Hepatocyte (in vitro differentiated cells): Measurements from ENCODE around the gene PINLYP. TPM values are rescaled to one million over a fixed set of nuclear protein-coding genes. Genes with fewer than 3 reads are reported as not detected.

ENCODE experiments used
- DNase-seq: peaks from one replicate; pipeline ENCODE4 v3.0.0-alpha.2; 2016; ENCODE audit warnings: low spot score
- H2AFZ ChIP-seq: fragments of 200-600 bp; sonication (generic); 2 replicates; pipeline ENCODE4 v1.6.0; 2016; ENCODE audit warnings: antibody characterized with exemption, mild to moderate bottlenecking
- H3K27ac ChIP-seq: fragments of 200-600 bp; sonication (generic); 2 replicates; pipeline ENCODE4 v1.5.1; 2016; ENCODE audit warnings: mild to moderate bottlenecking
- H3K27me3 ChIP-seq: fragments of 200-600 bp; sonication (generic); 2 replicates; pipeline ENCODE4 v1.6.1; 2016
- H3K36me3 ChIP-seq: fragments of 200-600 bp; sonication (generic); replicated peaks from 2 replicates; pipeline ENCODE4 v1.5.1; 2016; ENCODE audit warnings: low read depth; ENCODE audit not compliant: insufficient read depth
- H3K4me1 ChIP-seq: fragments of 200-600 bp; sonication (generic); 2 replicates; pipeline ENCODE4 v1.5.1; 2016; ENCODE audit warnings: mild to moderate bottlenecking, moderate library complexity; ENCODE audit not compliant: insufficient read depth
- H3K4me2 ChIP-seq: fragments of 200-600 bp; sonication (generic); 2 replicates; pipeline ENCODE4 v1.6.0; 2016
- H3K4me3 ChIP-seq: fragments of 200-600 bp; sonication (generic); 2 replicates; pipeline ENCODE4 v1.5.1; 2016; ENCODE audit warnings: mild to moderate bottlenecking
- H3K79me2 ChIP-seq: fragments of 200-600 bp; sonication (generic); 2 replicates; pipeline ENCODE4 v1.6.0; 2017; ENCODE audit warnings: mild to moderate bottlenecking
- H3K9me2 ChIP-seq: fragments of 200-600 bp; sonication (generic); replicated peaks from 2 replicates; pipeline ENCODE4 v1.6.0; 2017; ENCODE audit warnings: mild to moderate bottlenecking; ENCODE audit not compliant: insufficient read depth
- H3K9me3 ChIP-seq: fragments of 200-600 bp; sonication (generic); 2 replicates; pipeline ENCODE4 v1.5.1; 2016; ENCODE audit warnings: low read depth, mild to moderate bottlenecking
- H4K20me1 ChIP-seq: fragments of 200-600 bp; sonication (generic); 2 replicates; pipeline ENCODE4 v1.6.0; 2016; ENCODE audit warnings: mild to moderate bottlenecking; ENCODE audit not compliant: insufficient read depth, poor library complexity, severe bottlenecking
- EZH2 ChIP-seq: fragments of 200-600 bp; sonication (generic); IDR thresholded peaks from 2 replicates; pipeline ENCODE4 v1.6.1; 2016; ENCODE audit warnings: antibody characterized with exemption, mild to moderate bottlenecking, borderline replicate concordance
- EZH2phosphoT487 ChIP-seq: fragments of 200-600 bp; sonication (generic); IDR thresholded peaks from one replicate; pipeline ENCODE4 v1.6.1; 2018; ENCODE audit warnings: antibody characterized with exemption, mild to moderate bottlenecking, low read depth, moderate library complexity; ENCODE audit not compliant: unreplicated experiment, severe bottlenecking
- WGBS: methylation state at CpG from one replicate; pipeline ENCODE4 v1.1.6; 2016; ENCODE audit warnings: low lambda C conversion rate; ENCODE audit errors: missing lambda C conversion rate; 5-methylcytosine and 5-hydroxymethylcytosine counted together
- polyA plus RNA-seq: library from polyadenylated mRNA; unstranded; fragments of >200 nt; fragmentation: Nextera tagmentation; extraction: Ambion mirVana; gene quantifications from 2 replicates; pipeline ENCODE4 v1.2.1, GENCODE V29; 2016
- total RNA-seq: library from RNA; depleted of rRNA; stranded (reverse); fragments of >200 nt; gene quantifications from 2 replicates; pipeline ENCODE4 v1.2.3, GENCODE V29; 2014
- TF ChIP-seq, protein P1 (sequence below): fragments of 200-600 bp; sonication (generic); IDR thresholded peaks from 2 replicates; pipeline ENCODE4 v1.5.1; 2016; ENCODE audit warnings: antibody characterized with exemption, mild to moderate bottlenecking; ENCODE audit not compliant: poor library complexity

Gene PINLYP
- total and polyA plus RNA-seq, 2 experiments from 2014 or later: 4.6 to 11.4 TPM

DNA sequence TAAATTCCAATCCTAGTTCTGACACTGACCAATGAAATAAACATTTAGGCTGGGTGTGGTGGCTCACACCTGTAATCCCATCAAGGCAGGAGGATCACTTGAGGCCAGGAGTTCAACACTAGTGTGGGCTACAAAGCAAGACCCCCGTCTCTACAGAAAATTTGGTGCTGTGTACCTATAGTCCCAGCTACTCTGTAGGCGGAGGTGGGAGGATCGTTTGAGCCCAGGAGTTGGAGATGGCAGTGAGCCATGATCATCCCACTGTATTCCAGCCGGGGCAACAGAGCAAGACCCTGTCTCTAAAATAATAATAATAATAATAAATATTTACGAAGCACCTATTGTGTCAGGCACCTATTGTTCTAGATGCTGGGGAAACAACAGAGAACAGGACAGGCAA, 13.7 kb downstream of the PINLYP start:
- Histone ChIP-seq H3K79me2 (peaks cover 21% of the 10 kb centered on the region), H3K4me2 (no peak overlapping the region), H4K20me1 (peaks cover 2% of the 10 kb centered on the region), H3K4me3 (no peak overlapping the region), H3K9me3 (no peaks in the 10 kb centered on the region), H3K27me3 (no peaks in the 10 kb centered on the region), H3K27ac (no peak overlapping the region), H3K4me1 (peaks cover 7% of the 10 kb centered on the region), H3K36me3 (no peaks in the 10 kb centered on the region), H3K9me2 (no peaks in the 10 kb centered on the region), H2AFZ (no peak overlapping the region)
- 96% methylated on average over 5 of the region's 5 CpGs for WGBS
- DNase-seq: no peak
- TF ChIP-seq EZH2phosphoT487 (no peak), EZH2 (no peak)
- TF ChIP-seq, protein P1, sequence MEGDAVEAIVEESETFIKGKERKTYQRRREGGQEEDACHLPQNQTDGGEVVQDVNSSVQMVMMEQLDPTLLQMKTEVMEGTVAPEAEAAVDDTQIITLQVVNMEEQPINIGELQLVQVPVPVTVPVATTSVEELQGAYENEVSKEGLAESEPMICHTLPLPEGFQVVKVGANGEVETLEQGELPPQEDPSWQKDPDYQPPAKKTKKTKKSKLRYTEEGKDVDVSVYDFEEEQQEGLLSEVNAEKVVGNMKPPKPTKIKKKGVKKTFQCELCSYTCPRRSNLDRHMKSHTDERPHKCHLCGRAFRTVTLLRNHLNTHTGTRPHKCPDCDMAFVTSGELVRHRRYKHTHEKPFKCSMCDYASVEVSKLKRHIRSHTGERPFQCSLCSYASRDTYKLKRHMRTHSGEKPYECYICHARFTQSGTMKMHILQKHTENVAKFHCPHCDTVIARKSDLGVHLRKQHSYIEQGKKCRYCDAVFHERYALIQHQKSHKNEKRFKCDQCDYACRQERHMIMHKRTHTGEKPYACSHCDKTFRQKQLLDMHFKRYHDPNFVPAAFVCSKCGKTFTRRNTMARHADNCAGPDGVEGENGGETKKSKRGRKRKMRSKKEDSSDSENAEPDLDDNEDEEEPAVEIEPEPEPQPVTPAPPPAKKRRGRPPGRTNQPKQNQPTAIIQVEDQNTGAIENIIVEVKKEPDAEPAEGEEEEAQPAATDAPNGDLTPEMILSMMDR: no peak

DNA sequence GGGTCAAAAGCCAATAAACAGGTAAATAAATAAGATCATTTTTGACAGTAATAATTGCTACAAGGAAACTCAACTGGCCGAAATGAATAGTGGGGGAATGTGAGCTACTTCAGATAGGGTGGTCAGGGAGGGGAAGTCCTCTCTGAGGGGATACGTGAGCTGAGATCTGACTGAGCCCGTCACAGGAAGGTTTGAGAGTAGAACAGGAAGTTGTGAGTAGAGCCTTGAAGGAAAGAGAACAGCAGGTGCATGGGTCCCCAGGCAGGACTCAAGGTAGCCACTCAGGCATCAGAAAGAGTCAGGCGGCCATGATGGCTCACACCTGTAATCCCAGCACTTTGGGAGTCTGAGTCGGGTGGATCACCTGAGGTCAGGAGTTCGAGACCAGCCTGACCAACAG, 14.1 kb downstream of the PINLYP start:
- no peak for DNase-seq
- no peak overlapping the region for H3K4me3 ChIP-seq
- H3K4me2 ChIP-seq: no peak overlapping the region
- H3K9me2 ChIP-seq: no peaks in the 10 kb centered on the region
- H2AFZ ChIP-seq: no peak overlapping the region
- H3K27ac ChIP-seq: no peak overlapping the region
- H3K9me3 ChIP-seq: no peaks in the 10 kb centered on the region
- WGBS: 92% methylated on average over 6 of the region's 6 CpGs
- H3K27me3 ChIP-seq: no peaks in the 10 kb centered on the region
- TF ChIP-seq EZH2 (no peak), EZH2phosphoT487 (no peak)
- TF ChIP-seq, protein P1: no peak
- peaks cover 6% of the 10 kb centered on the region for H4K20me1 ChIP-seq
- H3K36me3 ChIP-seq: no peaks in the 10 kb centered on the region
- H3K4me1 ChIP-seq: peaks cover 10% of the 10 kb centered on the region
- H3K79me2 ChIP-seq: peaks cover 25% of the 10 kb centered on the region

DNA sequence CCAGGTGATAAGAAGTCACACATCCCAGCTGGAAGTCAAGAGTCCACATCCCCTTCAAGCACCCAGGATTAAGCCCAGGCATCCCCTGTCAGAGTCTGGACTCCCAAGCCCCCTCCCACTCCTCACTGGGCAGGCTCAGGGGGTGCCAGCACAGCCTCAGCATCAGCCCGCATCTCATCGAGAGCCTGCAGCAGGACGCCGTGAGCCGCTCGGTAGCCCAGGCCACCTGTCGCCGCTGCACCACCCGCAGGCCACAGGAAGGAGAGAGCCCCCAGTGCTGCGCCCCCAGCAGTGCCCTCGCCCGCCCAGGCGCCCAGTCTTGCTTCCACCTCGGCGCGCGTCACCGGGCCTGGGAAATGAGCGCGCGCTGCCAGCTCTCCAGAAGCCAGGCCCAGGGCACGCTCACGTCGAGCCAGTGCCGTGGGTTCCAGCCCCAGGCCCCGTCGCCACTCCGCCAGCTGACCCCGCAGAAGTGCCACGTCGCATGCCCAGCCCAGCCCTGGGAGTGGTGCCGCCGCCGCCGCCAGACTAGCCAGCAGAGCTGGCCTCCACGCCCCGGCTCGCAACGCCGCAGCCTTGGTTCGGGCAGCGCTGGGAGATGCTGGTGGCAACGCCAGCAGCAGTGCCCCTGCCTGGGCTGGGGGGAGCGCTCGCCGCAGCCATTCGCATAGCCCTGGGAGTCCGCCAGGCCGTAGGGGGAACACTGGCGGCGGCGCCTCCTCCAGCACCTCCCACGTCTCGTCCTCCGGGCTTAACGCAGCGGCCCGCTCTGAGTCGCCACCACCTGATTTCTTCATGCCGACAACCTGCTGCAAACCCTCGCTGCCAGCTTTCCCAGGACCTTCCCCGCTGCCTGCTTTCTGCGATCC, 16.5 kb downstream of the PINLYP start:
- Histone ChIP-seq H3K4me2 (no peak overlapping the region), H3K9me3 (no peaks in the 10 kb centered on the region), H3K79me2 (peaks cover 37% of the 10 kb centered on the region), H3K4me3 (no peak overlapping the region), H3K27me3 (no peaks in the 10 kb centered on the region), H4K20me1 (peaks cover 6% of the 10 kb centered on the region), H3K4me1 (peaks cover 10% of the 10 kb centered on the region), H3K27ac (no peak overlapping the region), H2AFZ (no peak overlapping the region), H3K9me2 (no peaks in the 10 kb centered on the region), H3K36me3 (no peaks in the 10 kb centered on the region)
- WGBS: 99% methylated on average over 63 of the region's 63 CpGs
- no peak for DNase-seq
- no peak for TF ChIP-seq EZH2phosphoT487
- TF ChIP-seq EZH2: no peak

DNA sequence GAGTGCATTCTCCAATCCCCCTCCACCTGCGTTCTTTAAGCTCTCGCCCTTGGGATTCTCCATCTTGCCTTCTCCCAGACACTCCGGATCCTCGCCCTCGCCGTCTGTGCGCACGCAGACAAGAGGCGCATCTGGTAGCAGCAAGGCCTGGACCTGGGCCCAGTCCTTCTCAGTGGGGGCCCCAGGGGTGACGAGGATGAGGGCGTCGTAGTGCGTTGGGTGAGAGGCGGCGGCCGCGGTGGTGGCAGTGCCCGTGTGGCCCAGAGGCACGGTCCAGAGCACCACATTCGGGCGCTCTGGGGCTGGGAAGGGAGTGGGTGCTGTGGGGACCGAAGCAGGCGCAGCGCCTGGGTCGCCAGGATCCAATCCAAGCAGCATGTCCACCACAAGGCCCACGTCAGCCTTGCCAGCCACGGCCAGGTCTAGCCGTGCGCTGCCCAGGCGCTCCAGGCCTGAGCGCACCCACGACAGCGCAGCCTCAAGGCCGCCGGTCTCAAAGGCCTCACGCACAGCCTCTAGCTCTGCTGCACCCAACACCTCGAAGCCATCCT, 17.3 kb downstream of the PINLYP start:
- WGBS: 98% methylated on average over 37 of the region's 37 CpGs
- H3K4me1 ChIP-seq: peaks cover 15% of the 10 kb centered on the region
- TF ChIP-seq EZH2phosphoT487 (no peak), EZH2 (no peak)
- TF ChIP-seq, protein P1: no peak

More for the DNA sequence above, 17.3 kb downstream of the PINLYP start:
- H3K27me3 ChIP-seq: no peaks in the 10 kb centered on the region
- H3K9me3 ChIP-seq: no peaks in the 10 kb centered on the region
- no peak for DNase-seq
- no peak overlapping the region for H3K27ac ChIP-seq
- H3K36me3 ChIP-seq: no peaks in the 10 kb centered on the region
- no peak overlapping the region for H3K4me3 ChIP-seq
- no peak overlapping the region for H2AFZ ChIP-seq
- H4K20me1 ChIP-seq: peaks cover 6% of the 10 kb centered on the region
- no peaks in the 10 kb centered on the region for H3K9me2 ChIP-seq
- H3K79me2 ChIP-seq: peaks cover 45% of the 10 kb centered on the region
- H3K4me2 ChIP-seq: no peak overlapping the region
